Lower leg skin (tissue), 3 donors: ENCODE measurements around the gene MRPL23.

Experiments used
- POLR2A ChIP-seq, 2 donors: fragments of 450-650 bp; IDR thresholded peaks; one replicate each; pipeline ENCODE4 v1.6.1; 2016 to 2017; ENCODE audit warnings: antibody characterized with exemption in 2 of 2, mild to moderate bottlenecking in 1 of 2, moderate library complexity in 1 of 2
- TF ChIP-seq, protein P1 (sequence below), 3 donors: fragments of 450-650 bp; IDR thresholded peaks; one replicate each; pipeline ENCODE4 v1.5.1; 2016; ENCODE audit warnings: antibody characterized with exemption in 3 of 3, mild to moderate bottlenecking in 3 of 3, moderate library complexity in 2 of 3

DNA sequence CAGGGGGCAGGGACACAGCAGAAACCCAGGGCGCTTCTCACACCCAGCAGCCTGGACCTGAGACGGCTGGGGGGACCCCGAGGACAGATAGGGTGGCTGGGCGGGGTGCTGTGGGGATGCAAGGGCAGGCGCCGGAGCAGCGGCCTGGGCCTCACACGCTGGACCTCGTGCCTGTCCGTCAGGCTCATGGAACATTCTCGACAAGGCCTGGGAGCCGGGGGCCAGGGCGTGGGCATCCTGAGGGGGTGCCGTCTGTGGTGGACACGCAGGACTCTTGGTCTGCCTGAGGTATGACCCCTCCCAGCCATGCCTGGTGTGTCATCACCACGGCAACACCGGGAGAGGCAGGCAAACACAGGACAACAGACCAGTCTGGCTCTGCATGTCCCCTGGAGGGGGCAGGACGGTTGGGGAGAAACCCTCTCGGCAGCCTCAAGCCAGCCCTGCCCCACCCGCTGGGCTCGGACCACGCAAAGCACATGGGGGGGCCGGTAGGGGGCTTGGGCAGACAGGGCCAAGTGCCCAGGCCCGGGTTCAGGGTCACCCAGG lies 21.4 kb downstream of the MRPL23 start:
- TF ChIP-seq, protein P1, sequence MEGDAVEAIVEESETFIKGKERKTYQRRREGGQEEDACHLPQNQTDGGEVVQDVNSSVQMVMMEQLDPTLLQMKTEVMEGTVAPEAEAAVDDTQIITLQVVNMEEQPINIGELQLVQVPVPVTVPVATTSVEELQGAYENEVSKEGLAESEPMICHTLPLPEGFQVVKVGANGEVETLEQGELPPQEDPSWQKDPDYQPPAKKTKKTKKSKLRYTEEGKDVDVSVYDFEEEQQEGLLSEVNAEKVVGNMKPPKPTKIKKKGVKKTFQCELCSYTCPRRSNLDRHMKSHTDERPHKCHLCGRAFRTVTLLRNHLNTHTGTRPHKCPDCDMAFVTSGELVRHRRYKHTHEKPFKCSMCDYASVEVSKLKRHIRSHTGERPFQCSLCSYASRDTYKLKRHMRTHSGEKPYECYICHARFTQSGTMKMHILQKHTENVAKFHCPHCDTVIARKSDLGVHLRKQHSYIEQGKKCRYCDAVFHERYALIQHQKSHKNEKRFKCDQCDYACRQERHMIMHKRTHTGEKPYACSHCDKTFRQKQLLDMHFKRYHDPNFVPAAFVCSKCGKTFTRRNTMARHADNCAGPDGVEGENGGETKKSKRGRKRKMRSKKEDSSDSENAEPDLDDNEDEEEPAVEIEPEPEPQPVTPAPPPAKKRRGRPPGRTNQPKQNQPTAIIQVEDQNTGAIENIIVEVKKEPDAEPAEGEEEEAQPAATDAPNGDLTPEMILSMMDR (IDR thresholded peaks at IDR 0.05): no peak
- TF ChIP-seq POLR2A (IDR thresholded peaks at IDR 0.05): no peak
